Muscle of back (tissue), 11 donors: ENCODE data around the gene TSSK3. TPM values are rescaled to one million over a fixed set of nuclear protein-coding genes. Genes with fewer than 3 reads are reported as not detected.

Source experiments
- DNase-seq, 3 donors: peaks; one replicate each; pipeline versions ENCODE4 v3.0.0 to v3.0.0-alpha.2; 2013
- polyA plus RNA-seq, 10 donors: library from polyadenylated mRNA; unstranded; fragments of 120-200 nt; gene quantifications; one replicate each; pipeline ENCODE4 v1.2.1, GENCODE V29; 2013; ENCODE audit not compliant: insufficient read length in 10 of 10

The TSSK3 gene
- polyA plus RNA-seq, 10 donors, result 0.82 to 5.1 (median 1.8) TPM

DNA sequence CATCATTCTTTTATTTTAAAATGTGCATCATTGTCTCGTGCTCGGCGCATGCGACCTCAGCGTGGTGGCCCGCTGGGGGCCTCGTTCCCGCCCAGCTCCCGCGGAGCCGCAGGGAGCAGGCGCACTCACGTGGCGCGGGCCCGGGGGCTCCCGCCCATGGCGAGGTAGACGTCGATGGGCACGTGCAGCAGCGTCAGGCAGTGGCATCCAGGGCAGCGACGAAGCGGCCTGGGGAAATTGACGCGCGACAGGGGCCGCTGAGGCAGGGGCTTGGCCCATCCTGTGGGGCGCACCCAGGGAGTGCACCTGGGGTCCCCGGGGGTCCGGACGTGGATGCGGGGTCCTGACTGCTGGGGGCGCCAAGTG lies 1.0 kb upstream of the TSSK3 start:
- peak in 1 of 3 donors; percentile 46 for DNase-seq

DNA sequence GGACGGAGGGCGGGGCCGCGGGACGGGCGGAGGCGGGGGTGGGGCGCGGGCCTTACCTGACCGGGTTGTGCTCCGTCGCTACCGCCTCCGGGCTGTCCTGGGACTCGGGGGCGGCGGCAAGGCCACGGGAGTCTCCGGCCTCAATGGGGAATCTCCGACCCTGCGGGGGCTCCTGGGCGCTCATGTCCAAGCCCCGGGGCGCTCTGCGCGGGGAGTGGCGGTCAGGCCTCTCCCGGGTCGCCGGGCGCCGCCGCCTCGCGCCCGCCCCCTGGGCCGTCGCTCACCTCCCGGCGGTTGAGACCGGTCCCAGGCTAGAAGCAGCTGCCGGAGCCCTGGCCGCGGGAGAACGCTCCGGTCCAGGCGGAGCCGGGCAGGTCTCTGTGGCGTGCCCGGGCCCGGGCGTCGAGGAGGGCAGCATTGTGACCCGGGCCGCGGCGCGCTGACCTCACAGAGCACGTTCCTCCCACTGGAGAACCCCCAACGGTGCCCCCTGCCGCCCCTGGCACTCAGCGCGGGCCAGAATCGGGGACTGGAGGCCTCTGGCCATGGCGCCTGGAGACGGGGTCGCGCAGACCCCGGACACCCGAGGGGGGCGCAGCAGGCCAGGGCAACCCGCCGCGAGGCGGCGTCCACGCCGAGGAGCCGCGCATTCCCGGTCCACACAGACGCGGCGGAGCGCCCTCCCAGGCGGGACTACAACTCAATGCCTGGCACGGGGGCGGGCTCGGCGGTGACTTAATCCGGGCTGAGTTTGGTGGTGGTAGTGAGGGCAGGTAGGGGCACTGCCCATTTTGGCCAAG lies 465 bp upstream of the TSSK3 start:
- peak; percentile 32 to 81 (median 54) for DNase-seq

DNA sequence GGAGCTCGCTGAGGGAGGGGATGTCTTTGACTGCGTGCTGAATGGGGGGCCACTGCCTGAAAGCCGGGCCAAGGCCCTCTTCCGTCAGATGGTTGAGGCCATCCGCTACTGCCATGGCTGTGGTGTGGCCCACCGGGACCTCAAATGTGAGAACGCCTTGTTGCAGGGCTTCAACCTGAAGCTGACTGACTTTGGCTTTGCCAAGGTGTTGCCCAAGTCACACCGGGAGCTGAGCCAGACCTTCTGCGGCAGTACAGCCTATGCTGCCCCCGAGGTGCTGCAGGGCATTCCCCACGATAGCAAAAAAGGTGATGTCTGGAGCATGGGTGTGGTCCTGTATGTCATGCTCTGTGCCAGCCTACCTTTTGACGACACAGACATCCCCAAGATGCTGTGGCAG lies 1.4 kb downstream of the TSSK3 start:
- DNase-seq, result no peak

DNA sequence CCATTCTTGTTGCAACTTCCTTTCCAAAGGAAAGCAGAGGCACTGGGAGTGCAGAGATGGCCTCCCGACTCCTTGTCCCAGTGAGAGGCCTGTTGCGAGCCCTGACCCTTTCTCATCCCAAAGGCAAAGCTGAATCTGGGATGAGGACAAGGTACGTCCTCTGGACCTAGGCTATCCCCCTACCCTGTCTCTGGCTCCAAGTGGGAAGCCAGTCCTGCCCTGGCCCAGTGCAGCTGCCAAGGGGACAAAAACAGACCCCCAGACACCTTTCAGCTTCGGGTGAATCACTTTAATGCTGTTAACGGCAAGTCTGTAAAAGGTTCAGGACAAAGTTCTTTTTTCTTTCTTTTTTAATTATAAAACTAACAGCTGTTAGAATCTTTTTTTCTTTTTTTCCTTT lies 2.5 kb downstream of the TSSK3 start:
- no peak for DNase-seq

DNA sequence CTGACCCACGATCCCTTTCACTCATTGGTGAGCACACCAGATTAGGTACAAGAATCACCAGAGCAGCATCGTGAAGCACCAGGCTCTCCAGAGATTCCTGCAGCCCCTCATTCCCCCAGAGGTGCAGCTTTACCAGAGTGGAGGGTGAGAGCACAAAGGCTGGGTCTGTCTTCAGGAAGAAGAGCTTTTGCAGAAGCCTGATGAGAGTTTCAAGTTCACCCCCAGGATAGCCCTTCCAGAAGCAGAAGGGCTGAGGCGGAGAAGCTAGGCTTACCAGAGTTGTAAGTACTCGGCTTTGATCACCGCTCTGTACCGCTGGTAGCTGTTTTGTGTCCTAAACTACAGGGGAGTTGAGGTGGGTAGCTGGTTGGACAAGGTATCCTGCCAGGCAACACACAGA lies 3.1 kb downstream of the TSSK3 start:
- no peak for DNase-seq

DNA sequence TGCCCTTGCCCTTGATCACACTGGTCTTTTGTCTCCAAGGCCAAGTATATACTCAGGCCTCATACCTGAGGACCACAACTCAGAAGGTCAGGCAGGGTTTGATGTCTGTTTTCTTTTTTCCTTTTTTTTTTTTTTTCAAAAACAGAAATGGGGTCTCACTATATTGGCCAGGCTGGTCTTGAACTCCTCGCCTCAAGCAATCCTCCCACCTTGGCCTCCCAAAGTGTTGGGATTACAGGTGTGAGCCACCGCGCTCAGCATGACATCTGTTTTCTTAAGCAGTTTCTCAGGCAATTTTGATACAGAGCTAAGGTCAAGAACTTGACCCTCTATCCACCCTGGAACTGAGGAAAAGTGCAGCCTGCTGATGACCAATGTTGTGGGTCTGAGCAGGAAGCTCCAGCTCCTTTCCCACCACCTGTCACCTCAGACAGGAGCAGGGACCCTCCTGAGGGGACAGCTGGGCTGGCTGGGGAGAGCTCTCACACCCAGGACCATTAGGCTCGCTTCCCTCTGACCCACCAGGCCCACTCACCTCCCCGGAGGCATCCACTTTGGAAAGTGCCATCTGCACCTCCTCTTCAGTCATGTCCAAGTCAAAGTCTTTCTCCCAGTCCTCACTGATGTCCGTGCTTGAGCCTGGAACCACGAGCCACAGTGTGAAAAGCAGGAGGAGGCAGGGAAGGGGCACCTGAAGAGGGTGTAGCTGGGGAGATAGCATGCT lies 5.7 kb downstream of the TSSK3 start:
- DNase-seq, result no peak

DNA sequence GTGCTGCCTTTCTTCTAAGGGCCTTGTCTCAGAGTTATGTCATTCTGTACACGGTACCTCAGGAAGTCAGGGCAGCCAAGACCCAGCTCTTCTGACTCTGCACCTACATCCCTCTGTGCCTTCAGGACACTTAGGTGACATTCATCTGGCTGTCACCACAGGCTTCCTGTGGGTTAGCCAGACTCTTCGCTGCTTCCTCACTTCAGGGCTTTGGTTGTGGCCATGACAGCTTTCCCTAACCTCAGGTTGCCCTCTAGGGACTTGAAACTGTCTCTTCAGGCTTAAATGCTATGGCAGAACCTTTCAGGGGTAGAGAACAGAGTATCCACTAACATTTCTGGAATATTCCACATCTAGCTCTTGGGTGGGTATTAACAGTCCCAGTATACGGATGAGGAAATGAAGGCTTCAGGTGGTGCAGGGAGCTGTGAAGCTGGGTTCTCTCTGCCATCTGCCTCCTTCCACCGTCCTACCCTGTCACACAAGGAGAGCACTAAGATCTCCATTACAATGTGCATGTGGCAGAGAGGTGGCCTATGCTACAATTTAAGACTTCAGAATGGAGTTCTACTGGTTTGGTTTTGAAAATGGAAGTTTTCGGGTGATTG lies 9.9 kb downstream of the TSSK3 start:
- no peak for DNase-seq

DNA sequence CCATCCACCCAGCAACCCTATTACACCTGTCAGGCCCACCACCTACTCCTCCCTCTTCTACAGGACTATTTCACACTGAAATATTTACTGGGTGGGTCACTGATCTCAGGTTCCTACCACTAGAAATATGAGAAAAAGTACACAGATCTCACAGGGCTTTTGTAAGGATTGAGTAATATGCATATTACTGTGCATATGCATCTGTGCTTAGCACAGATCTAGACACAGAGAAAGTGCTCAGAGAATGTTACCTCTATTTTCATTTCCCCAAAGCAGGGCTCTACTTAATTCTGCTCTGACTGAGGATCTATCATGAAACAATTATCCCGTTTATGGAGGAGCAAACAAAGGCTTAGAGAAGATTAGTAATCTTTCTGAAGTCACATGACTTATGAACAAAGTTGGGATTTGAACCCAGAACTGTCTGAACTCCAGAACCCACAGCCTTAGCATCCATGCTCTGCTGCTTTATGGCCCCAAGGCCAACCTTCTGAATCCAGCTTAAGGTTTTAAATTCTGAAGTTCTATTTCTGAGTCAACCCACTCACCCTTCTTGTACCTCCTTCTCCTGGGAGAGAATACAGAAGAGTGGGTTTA lies 11.8 kb downstream of the TSSK3 start:
- no peak for DNase-seq

DNA sequence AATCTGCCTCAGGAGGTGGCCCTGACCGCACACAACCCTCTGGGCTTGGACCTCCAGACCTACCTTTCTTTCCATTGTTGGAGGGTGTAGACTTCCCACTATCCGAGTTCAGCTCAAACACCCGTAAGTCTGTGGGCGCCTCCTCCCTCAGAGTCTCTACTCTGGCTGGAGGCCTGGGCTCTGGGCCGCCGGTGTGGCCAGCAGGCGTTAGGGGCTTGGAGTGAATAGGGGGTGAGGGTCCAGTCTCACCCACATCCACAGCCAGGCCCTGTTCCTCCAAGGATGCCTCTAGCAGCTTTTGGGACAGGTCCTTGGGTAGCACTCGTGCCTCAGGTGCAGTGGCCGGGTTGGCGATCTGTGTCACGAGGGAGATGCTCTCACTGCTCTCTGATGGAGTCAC lies 13.9 kb downstream of the TSSK3 start:
- no peak for DNase-seq

DNA sequence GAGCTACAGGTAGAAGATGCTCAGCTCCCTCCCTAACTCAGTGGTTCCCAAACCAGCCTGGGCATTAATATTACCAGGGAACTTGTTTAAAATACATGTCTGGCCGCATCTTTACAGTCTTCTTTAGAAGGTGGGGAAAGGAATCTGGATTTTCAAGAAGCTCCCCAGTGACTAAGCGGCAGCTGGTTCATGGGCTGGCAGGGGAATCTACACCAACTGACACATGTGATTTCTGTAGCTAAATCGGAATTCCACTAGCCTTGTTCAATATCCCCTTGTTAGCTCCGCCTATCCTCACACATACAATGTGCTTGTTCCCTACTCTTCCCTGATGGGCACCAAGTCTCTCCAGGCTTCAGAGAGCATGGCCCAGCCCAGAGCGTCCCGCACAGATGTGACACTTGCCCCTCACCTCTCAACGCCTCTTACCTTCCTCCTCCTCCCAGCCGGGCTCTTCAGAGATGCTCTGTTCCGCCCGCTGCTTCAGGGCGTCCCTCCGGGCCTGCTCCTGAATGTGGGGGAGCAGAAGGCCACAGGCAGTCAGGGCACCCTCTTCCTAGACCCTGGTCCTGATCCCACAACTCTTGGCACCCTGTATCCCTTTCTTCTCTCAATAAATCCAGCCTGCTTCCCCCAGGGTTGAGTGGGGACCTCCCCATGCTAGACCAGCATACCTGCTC lies 15.3 kb downstream of the TSSK3 start:
- DNase-seq, result no peak

DNA sequence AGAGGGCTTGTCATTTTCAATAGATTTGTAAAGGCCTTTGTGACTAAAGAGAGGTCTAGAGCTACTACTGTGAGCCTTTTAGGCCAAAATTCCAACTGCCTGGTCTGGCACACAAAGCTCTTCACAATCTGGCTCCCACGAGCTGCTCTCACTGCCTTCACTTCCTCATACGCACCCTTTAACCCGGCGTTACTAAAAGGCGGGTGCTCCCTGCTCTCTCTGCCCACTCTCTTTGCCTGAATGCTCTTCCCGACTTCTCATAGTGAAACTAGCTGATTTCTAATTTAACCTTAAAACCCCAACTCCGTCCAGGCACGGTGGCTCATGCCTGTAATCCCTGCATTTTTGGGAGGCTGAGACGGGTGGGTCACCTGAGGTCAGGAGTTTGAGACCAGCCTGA lies 17.7 kb downstream of the TSSK3 start:
- no peak for DNase-seq

DNA sequence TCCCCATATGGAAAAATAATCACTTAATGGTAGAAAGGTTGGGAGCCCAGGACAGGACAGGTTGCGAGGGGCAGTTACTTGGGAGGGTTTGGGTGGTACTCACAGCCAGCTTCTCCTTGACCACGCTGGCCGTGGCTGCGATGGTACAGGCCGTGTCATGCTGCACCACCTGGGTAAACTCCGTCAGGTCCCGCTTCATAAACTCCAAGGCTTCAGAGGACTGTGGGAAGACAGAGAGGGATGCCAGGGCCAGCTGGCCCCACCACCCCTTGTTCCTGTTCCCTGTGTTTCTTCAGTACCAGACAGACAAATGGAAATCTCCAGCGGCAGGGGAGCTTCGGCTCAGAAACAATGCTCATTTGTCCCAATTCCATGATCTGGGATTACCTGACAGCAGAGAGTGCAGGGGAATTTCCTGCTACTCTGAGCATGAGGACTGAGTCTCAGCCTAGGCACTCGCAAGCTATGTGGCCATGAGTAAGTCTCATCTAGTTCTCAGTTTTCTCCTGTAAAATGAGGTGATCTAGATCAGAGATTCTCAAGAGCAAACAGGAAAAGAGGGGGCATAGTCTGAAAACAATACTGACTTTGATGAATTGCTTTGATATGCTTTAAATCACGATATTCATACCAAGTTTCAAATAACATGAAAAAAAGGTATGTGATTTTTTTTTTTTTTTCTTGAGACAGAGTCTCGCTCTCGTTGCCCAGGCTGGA lies 24.5 kb downstream of the TSSK3 start:
- no peak for DNase-seq

DNA sequence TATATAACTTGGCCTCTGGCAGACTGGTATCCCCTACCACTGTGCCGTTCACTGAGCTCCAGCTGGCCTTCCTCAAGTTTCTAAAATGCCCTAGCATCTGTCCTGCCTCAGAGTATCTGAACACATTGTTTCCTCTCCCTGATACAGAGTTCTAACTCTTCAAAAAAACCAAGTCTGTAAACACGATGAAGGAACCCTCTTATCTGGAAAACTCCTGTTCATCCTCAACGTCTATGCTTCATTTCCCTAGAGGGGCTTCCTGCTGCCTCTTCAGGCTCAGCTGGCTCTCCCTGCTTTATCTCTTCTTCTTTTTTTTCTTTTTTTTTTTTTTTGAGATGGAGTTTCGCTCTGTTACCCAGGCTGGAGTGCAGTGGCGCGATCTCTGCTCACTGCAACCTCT lies 26.3 kb downstream of the TSSK3 start:
- DNase-seq, result no peak

DNA sequence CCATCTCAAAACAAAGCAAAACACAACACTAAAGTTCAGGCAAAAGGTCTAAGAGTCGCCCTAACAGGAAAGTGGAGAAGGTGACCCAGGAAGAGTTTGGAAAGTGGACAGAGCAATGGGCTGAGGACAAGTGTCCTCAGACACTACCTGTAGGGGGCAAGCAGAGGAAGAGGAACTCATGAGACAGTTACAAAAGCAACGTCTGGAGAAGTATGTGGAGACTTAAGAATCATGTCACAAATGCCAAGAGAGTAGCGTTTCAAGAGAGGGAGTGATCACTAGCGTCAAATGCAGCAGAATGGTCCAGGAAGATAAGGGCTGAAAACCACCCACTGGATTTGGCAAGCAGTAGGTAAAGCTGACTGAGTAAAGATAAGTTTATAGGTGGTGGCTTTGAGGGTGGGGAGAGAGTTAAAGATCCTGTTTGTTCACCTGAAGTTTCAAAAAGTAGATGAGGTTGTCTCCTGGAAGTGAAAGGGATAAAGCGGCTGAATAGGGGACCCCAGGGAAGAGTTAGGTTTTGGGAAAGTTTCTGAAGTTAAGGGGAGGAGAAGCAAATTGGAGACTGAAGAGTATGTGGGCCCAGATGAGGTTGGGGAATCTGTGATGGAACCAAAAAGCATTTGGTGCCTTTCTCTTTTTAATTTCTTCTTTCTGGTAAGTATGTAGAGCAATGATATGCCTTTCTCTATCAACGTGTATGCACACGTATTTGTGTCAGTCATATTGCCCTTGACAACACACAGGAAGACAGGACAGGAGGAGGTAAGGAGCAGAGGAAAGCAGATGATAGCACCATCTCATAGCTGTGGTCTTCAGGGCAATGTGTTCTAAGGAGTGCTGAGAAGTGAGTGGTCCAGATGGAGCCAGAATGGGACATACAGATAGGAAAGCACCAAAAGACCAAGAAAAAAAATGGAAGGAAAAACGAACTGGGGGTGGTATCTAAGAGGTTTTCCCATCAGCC lies 28.8 kb downstream of the TSSK3 start:
- DNase-seq, result no peak

DNA sequence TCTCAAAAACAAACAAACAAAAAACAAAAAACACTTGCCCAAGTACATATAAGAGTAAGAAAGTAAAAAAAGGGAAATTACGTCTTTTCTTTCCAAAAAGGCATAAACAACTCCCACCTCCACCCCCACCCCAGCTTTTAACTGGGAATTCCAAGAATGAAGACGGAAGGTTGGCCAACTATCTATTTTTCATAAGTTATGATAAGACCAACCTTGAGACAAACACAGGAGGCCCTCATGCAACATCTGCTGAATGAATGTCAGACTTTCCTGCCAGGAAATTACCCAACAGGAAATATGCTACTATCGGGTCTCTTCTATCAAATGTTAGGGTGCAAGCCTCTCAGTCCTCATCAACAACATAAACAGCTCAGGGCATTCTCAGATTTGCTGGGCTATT lies 30.0 kb downstream of the TSSK3 start:
- DNase-seq, result no peak

DNA sequence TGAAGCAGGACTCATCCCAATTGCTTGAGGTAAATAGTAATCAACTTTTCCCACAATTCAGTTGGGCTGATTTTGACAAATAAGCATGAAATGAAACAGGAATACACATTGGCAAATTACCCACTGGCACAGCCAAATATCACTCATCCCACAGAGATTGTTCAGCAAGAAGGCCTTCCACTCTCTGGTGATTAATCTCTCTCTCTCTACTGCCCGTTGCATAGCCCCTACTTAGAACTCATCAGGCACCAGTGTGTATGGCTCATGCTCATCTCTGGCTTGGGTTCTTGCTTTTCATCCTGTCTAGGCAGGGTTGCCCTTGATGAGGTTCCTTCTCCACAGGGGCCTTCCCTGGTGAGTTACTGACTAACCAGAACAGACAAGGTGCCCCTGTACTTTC lies 30.8 kb downstream of the TSSK3 start:
- no peak for DNase-seq

DNA sequence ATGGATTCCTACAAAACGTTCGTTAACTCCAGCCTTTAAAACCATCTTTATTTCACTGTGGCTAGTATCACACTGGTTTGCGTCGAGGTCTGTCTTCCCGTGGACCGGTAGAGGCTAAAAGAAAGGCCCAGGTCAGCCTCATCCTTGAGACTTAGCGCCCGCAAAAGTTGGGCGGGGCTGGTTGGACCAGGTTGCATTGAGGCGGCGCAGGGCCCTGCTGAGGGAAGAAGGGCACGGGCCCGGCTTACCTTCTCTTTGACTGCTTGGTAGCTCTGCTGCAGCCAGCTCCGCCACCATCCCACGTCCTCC lies 31.4 kb downstream of the TSSK3 start:
- DNase-seq, result no peak

DNA sequence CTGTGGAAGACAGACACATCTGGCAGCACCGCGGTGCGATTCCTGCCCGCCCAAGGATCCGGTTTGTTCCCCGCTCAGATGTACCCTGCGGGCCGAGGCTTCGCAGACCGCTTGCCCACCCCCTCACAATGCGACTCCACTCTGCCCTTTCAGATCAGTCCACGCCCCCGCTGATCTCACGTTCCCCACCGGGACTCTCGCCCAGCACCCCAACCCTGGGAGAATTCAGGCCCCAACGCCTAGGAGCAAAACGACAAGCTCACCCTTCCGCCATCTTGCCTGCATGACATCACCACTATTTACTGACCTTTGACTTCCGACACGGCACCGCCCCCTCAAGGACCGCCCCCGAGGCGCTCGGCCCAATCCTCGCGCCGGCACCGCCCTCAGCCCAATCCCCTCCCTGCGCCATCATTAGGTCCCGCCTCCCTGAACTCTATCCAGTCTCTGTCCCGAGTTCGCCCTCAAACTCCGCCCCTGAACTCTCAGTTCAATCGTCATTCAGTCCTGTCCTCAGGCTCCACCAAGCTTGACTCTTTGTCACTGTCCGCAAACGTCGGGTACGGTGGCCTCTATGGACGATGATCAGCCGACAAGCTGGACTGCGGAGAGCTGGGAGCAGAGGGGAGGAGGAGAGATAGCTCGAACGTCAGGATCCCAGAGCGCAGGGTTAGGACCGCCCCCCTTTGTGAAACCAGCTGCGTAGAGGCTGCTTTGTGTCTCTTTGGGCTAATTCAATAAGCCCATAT lies 32.0 kb downstream of the TSSK3 start, which contains the start of gene BSDC1:
Gene BSDC1 (minus strand): TSS at position 301 of the 749 bp plus-strand sequence. CDS start 27 bp downstream, at position 274.
- DNase-seq, result peak; percentile 99

DNA sequence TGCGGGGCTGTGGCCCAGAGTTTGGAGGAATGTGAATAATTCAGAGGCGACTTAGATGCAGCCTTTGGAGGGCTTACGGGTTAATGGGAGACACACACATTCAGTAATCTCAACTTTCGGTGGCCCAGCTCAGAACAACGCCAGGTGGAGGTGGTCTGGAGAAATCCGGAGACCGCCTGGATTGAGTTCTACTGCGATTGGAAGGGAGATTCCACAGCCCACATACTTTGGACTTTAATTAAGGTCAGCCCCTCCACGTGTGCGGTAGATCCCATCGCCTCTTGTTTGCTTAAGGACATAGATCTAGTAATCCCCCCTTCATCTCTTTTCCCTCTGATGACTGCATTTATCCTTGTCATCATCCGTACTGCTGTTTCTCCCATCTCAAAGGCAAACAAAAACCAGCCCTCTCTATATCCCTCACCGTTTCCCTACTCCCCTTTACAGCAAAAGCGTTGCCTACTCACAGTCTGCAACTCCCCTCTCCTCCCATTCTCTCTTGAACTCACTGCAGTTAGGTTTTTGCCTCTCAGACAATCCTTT lies 32.6 kb downstream of the TSSK3 start:
- DNase-seq, result no peak
